GM12801 (cell line): ENCODE measurements around the gene ENPP7.

Experiments used
- CTCF ChIP-seq: IDR thresholded peaks from one replicate; pipeline ENCODE4 v1.5.1; 2011; ENCODE audit warnings: control low read depth; ENCODE audit not compliant: insufficient read length; ENCODE audit errors: extremely low read depth

ENPP7 gene

GRCh38 chr17:79715943-79716797 is 14.6 kb upstream of the ENPP7 start:
- TF ChIP-seq CTCF = no peak

- no peak for TF ChIP-seq CTCF
Observed at GRCh38 chr17:79720705-79721292, 9.9 kb upstream of the ENPP7 start.

GRCh38 chr17:79721993-79722671 is 8.6 kb upstream of the ENPP7 start:
- no peak for TF ChIP-seq CTCF

GRCh38 chr17:79722787-79723186 is 8.0 kb upstream of the ENPP7 start:
- TF ChIP-seq CTCF = no peak

- TF ChIP-seq CTCF = no peak
Observed at GRCh38 chr17:79728169-79728907, 2.4 kb upstream of the ENPP7 start.

GRCh38 chr17:79728908-79729471 is 1.8 kb upstream of the ENPP7 start:
- TF ChIP-seq CTCF = no peak
